ENCODE results near the gene PACSIN1. TPM values are rescaled to one million over a fixed set of nuclear protein-coding genes. Genes with fewer than 3 reads are reported as not detected.

Gene PACSIN1
- total RNA-seq, 1 experiment from 2014 or later: 7.0 TPM

DNA sequence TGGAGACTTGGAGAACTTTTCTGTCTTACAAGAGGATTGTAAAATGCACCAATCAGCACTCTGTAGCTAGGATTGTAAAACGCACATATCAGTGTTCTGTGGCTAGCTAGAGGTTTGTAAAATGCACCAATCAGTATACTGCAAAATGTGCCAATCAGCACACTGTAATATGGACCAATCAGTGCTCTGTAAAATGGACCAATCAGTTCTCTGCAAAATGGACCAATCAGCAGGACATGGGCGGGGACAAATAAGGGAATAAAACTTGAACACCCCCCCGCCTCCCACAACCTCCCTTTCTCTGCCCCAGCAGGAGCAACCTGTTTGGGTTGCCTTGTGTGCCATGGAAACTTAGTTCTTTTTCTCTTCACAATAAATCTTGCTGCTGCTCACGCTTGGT lies 27.2 kb upstream of the PACSIN1 start:
- Histone ChIP-seq H3K56ac (ENCODE audit: insufficient read length, low read depth, low read length) (no peak overlapping the region), H4K20me1 (ENCODE audit: control insufficient read depth, insufficient read depth, insufficient read length) (no peaks in the 10 kb centered on the region), H3K79me1 (ENCODE audit: insufficient read depth, low read depth, low read length, poor library complexity, severe bottlenecking) (no peaks in the 10 kb centered on the region), H3K18ac (ENCODE audit: insufficient read length, low read depth, low read length) (no peak overlapping the region), H3K9ac (ENCODE audit: extremely low read depth, insufficient read length, low read length) (no peak overlapping the region), H3K79me2 (ENCODE audit: insufficient read depth, low read length) (no peaks in the 10 kb centered on the region), H3K4me1 (ENCODE audit: insufficient read depth, low read length) (no peaks in the 10 kb centered on the region), H3K9me3 (ENCODE audit: control insufficient read depth, low read depth, low read length) (no peaks in the 10 kb centered on the region), H2BK15ac (ENCODE audit: low read depth, low read length) (no peak overlapping the region), H3T11ph (ENCODE audit: low read length) (no peak overlapping the region), H3K27me3 (ENCODE audit: insufficient read depth, low read length) (no peaks in the 10 kb centered on the region), H4K5ac (ENCODE audit: insufficient read length, low read depth, low read length) (no peak overlapping the region), H2BK20ac (ENCODE audit: low read depth, low read length, poor library complexity, severe bottlenecking) (no peak overlapping the region), H3K27ac (ENCODE audit: insufficient read length, low read depth, low read length) (no peak overlapping the region), H4K8ac (replicated peaks; ENCODE audit: insufficient read length, low read depth, low read length) (no peak overlapping the region), H3K23me2 (ENCODE audit: insufficient read length, low read depth, low read length, poor library complexity, severe bottlenecking) (no peaks in the 10 kb centered on the region), H2AK5ac (ENCODE audit: insufficient read length, low read length) (no peak overlapping the region), H2BK5ac (ENCODE audit: insufficient read length, low read length) (no peak overlapping the region), H2AFZ (ENCODE audit: low read length) (no peak overlapping the region), H2BK12ac (ENCODE audit: insufficient read length, low read depth, low read length) (no peak overlapping the region), H2BK120ac (ENCODE audit: low read depth, low read length, poor library complexity, severe bottlenecking) (no peak overlapping the region), H3K14ac (ENCODE audit: insufficient read depth, low read length) (no peak overlapping the region), H3K4me2 (ENCODE audit: insufficient read depth, insufficient read length, low read length) (no peak overlapping the region), H3K23ac (ENCODE audit: insufficient read length, low read depth, low read length) (no peak overlapping the region), H3K4ac (ENCODE audit: low read depth, low read length) (no peak overlapping the region), H4K91ac (ENCODE audit: insufficient read length, low read depth, low read length) (no peak overlapping the region)
- TF ChIP-seq CTCF (conservative IDR thresholded peaks at IDR 0.05): no peak
- H3K27ac Mint-ChIP-seq: no peak overlapping the region
- peaks cover 6 to 15% (median 9%) of the 10 kb centered on the region in 3 experiments; a peak in 6 of 7 replicates for H3K36me3 Mint-ChIP-seq (ENCODE audit: insufficient read depth in 1 of 3, low read depth in 3 of 3)
- no CpG with 5 or more reads among the region's 4 CpGs for WGBS (ENCODE audit: extremely low coverage, insufficient read length, low lambda C conversion rate)
- peaks cover 3% of the 10 kb centered on the region for H3K27me3 Mint-ChIP-seq (ENCODE audit: low read depth)
- peaks cover 23 to 27% of the 10 kb centered on the region in 2 experiments for H3K9me3 Mint-ChIP-seq
- no peak overlapping the region for H3K4me3 Mint-ChIP-seq
- no peak for DNase-seq
- H3K4me1 Mint-ChIP-seq: peaks cover 0 to 2% of the 10 kb centered on the region in 2 experiments; a peak in 1 of 4 replicates
